Large intestine (tissue), 3 donors: Measurements from ENCODE around the gene LINGO3. TPM values are rescaled to one million over a fixed set of nuclear protein-coding genes. Genes with fewer than 3 reads are reported as not detected.

Experiments used
- DNase-seq, 2 donors: peaks; one replicate each; pipeline versions ENCODE4 v3.0.0 to v3.0.0-alpha.2; 2013
- H3K27ac ChIP-seq: one replicate; pipeline ENCODE4 v1.5.1; 2013; ENCODE audit warnings: low read length
- H3K27me3 ChIP-seq: 2 replicates; pipeline ENCODE4 v1.6.1; 2013; ENCODE audit warnings: low read length; ENCODE audit not compliant: control insufficient read depth, insufficient read depth
- H3K36me3 ChIP-seq: 2 replicates; pipeline ENCODE4 v1.6.1; 2013; ENCODE audit warnings: low read length; ENCODE audit not compliant: control insufficient read depth, insufficient read depth
- H3K4me1 ChIP-seq: one replicate; pipeline ENCODE4 v1.6.1; 2013; ENCODE audit warnings: low read length; ENCODE audit not compliant: control insufficient read depth, insufficient read depth
- H3K4me3 ChIP-seq: one replicate; pipeline ENCODE4 v1.5.1; 2013; ENCODE audit warnings: low read length
- H3K9me3 ChIP-seq: one replicate; pipeline ENCODE4 v1.6.1; 2013; ENCODE audit warnings: mild to moderate bottlenecking, low read depth, low read length, moderate library complexity; ENCODE audit not compliant: control insufficient read depth
- WGBS: methylation state at CpG from one replicate; pipeline ENCODE4 v1.1.5; 2013; ENCODE audit warnings: low lambda C conversion rate; ENCODE audit not compliant: insufficient coverage; 5-methylcytosine and 5-hydroxymethylcytosine counted together
- polyA plus RNA-seq: library from polyadenylated mRNA; unstranded; fragments of 120-200 nt; gene quantifications from one replicate; pipeline ENCODE4 v1.2.1, GENCODE V29; 2013

Gene LINGO3
- polyA plus RNA-seq, 1 donor, result 0.66 TPM

DNA sequence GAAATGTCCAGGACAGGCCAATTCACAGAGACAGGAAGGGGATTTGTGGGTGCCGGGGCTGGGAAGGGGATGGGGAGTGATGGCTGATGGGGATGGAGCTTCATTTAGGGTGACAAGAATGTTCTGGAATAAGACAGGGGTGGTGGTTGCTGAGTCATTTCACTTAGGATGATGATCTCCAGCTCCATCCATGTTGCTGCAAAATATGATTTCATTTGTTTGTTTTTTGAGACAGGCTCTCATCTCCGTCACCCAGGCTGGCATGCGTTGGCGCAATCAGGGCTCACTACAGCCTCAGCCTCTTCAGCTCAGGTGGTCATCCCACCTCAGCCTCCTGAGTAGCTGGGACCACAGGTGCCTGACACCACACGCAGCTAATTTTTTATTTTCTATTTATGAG lies 48.6 kb downstream of the LINGO3 start:
- DNase-seq, result no peak
- Histone ChIP-seq H3K9me3 (no peaks in the 10 kb centered on the region), H3K4me1 (peaks cover under 1% of the 10 kb centered on the region), H3K27me3 (peaks cover 8% of the 10 kb centered on the region), H3K27ac (no peak overlapping the region), H3K4me3 (no peak overlapping the region), H3K36me3 (no peaks in the 10 kb centered on the region)
- WGBS, result no CpG with 5 or more reads among the region's 5 CpGs

Other genes with a start within 250 kb of the LINGO3 start
- gene MOB3A, start 211.8 kb downstream of the LINGO3 start, polyA plus RNA-seq, result 20.8 TPM
- 4.4 TPM for gene IZUMO4, start 211.2 kb downstream of the LINGO3 start, polyA plus RNA-seq
- 103 TPM for gene AP3D1, start 156.6 kb downstream of the LINGO3 start, polyA plus RNA-seq
- gene DOT1L, start 144.2 kb downstream of the LINGO3 start, polyA plus RNA-seq, result 20.3 TPM
- 115 TPM for gene PLEKHJ1, start 71.8 kb downstream of the LINGO3 start, polyA plus RNA-seq
- 75.2 TPM for gene SF3A2, start 71.3 kb downstream of the LINGO3 start, polyA plus RNA-seq
- gene AMH, start 58.8 kb downstream of the LINGO3 start, polyA plus RNA-seq, result 4.6 TPM
- gene JSRP1, start 51.7 kb downstream of the LINGO3 start, polyA plus RNA-seq, result 2.2 TPM
- gene PEAK3, start 26.0 kb downstream of the LINGO3 start, polyA plus RNA-seq, result 0.15 TPM
- 152 TPM for gene LSM7, start 20.4 kb upstream of the LINGO3 start, polyA plus RNA-seq
- gene SPPL2B, start 20.5 kb upstream of the LINGO3 start, polyA plus RNA-seq, result 112 TPM
- gene TMPRSS9, start 52.1 kb upstream of the LINGO3 start, polyA plus RNA-seq, result 1.9 TPM
- gene TIMM13, start 119.4 kb upstream of the LINGO3 start, polyA plus RNA-seq, result 91.2 TPM
- 40.2 TPM for gene LMNB2, start 148.8 kb upstream of the LINGO3 start, polyA plus RNA-seq
- gene GADD45B, start 168.0 kb upstream of the LINGO3 start, polyA plus RNA-seq, result 23.2 TPM